ENCODE data around the gene STK16. TPM values are rescaled to one million over a fixed set of nuclear protein-coding genes. Genes with fewer than 3 reads are reported as not detected.

Gene STK16
- total and polyA plus RNA-seq, 12 donors = 12.9 to 26.7 (median 19.7) TPM

GRCh38 chr2:219220652-219221402, 24.5 kb upstream of the STK16 start:
- H3K36me3 ChIP-seq = peaks cover 2 to 72% (median 54%) of the 10 kb centered on the region in 9 donors
- ATAC-seq (no peak), DNase-seq (no peak)
- H3K27me3 ChIP-seq = no peaks in the 10 kb centered on the region
- 87 to 90% methylated on average over 18 to 19 of the region's 19 CpGs for WGBS, 2 donors
- H3K27ac ChIP-seq = no peak overlapping the region
- intact Hi-C loops (cut with DNase I) = loop anchor here in 1 of 10 donors (10.0 kb wide), 1 partner anchor 74 kb away; no protein-coding TSS in a partner anchor
- no peak overlapping the region for H3K4me3 ChIP-seq
- peaks cover 12 to 45% (median 35%) of the 10 kb centered on the region in 9 donors for H3K4me1 ChIP-seq
- no peaks in the 10 kb centered on the region for H3K9me3 ChIP-seq
- TF ChIP-seq CTCF (IDR thresholded peaks at IDR 0.05) = no peak

- ATAC-seq (no peak), DNase-seq (no peak)
- Histone ChIP-seq H3K27ac (no peak overlapping the region), H3K27me3 (no peaks in the 10 kb centered on the region), H3K36me3 (peaks cover 2 to 77% (median 58%) of the 10 kb centered on the region in 9 donors), H3K9me3 (no peaks in the 10 kb centered on the region), H3K4me3 (no peak overlapping the region), H3K4me1 (peaks cover 12 to 48% (median 33%) of the 10 kb centered on the region in 9 donors)
- intact Hi-C loops (cut with DNase I) = loop anchor here in 1 of 10 donors (10.0 kb wide), 1 partner anchor 73 kb away; no protein-coding TSS in a partner anchor
- TF ChIP-seq CTCF (IDR thresholded peaks at IDR 0.05) = no peak
- 93 to 94% methylated on average over 16 of the region's 16 CpGs for WGBS, 2 donors
These were observed 23.2 kb upstream of the STK16 start for GRCh38 chr2:219221957-219222518.

GRCh38 chr2:219223831-219224610, 21.3 kb upstream of the STK16 start:
- no peak overlapping the region for H3K4me3 ChIP-seq
- intact Hi-C loops (cut with DNase I) = loop anchor here in 1 of 10 donors (10.0 kb wide), 1 partner anchor 71 kb away; no protein-coding TSS in a partner anchor
- WGBS, 2 donors = 92 to 94% methylated on average over 31 of the region's 31 CpGs

More at GRCh38 chr2:219223831-219224610, 21.3 kb upstream of the STK16 start:
- peaks cover 13 to 46% (median 29%) of the 10 kb centered on the region in 9 donors for H3K4me1 ChIP-seq
- H3K9me3 ChIP-seq = no peaks in the 10 kb centered on the region
- H3K27me3 ChIP-seq = no peaks in the 10 kb centered on the region
- DNase-seq (no peak), ATAC-seq (no peak)
- peaks cover 2 to 83% (median 58%) of the 10 kb centered on the region in 9 donors for H3K36me3 ChIP-seq
- TF ChIP-seq CTCF (IDR thresholded peaks at IDR 0.05) = no peak
- H3K27ac ChIP-seq = no peak overlapping the region

Data from heart right ventricle (tissue), 16 donors.